ENCODE measurements around the gene ZNF462.
A peak's percentile ranks its signal among the peaks of the same experiment; 100 is the strongest.

The ZNF462 gene

GRCh38 chr9:107018861-107019545 is 156.0 kb downstream of the ZNF462 start:
- WGBS (ENCODE audit: insufficient coverage) = 90% methylated on average over 3 of the region's 5 CpGs
- peaks cover 0 to 4% (median 3%) of the 10 kb centered on the region in 4 experiments for H3K4me1 ChIP-seq (ENCODE audit: control extremely low read depth in 1 of 4, control insufficient read depth in 4 of 4, insufficient read depth in 4 of 4, low read length in 3 of 4)
- H3K36me3 ChIP-seq (ENCODE audit: control insufficient read depth in 4 of 4, insufficient read depth in 4 of 4, low read length in 3 of 4) = no peaks in the 10 kb centered on the region
- ChIA-PET POLR2A (no interaction called here), CTCF (no interaction called here)
- H3K9me3 ChIP-seq (ENCODE audit: control extremely low read depth in 1 of 5, control insufficient read depth in 4 of 5, insufficient read depth in 2 of 5, low read depth in 1 of 5, low read length in 4 of 5) = peaks cover 0 to 12% (median 3%) of the 10 kb centered on the region in 5 experiments
- no peak overlapping the region for H3K27ac ChIP-seq (ENCODE audit: insufficient read depth in 1 of 2, low read depth in 1 of 2, low read length in 2 of 2, poor library complexity in 1 of 2, severe bottlenecking in 2 of 2)
- H3K4me3 ChIP-seq (ENCODE audit: control insufficient read depth in 1 of 7, extremely low read depth in 1 of 7, insufficient read depth in 4 of 7, low read depth in 2 of 7, low read length in 6 of 7) = no peak overlapping the region
- no peak for DNase-seq
- no peaks in the 10 kb centered on the region for H3K27me3 ChIP-seq (replicated peaks in 2 of 5; ENCODE audit: control insufficient read depth in 4 of 5, insufficient read depth in 5 of 5, low read length in 4 of 5)

- Histone ChIP-seq H3K27ac (ENCODE audit: insufficient read depth in 1 of 2, low read depth in 1 of 2, low read length in 2 of 2, poor library complexity in 1 of 2, severe bottlenecking in 2 of 2) (no peak overlapping the region), H3K4me3 (ENCODE audit: control insufficient read depth in 1 of 7, extremely low read depth in 1 of 7, insufficient read depth in 4 of 7, low read depth in 2 of 7, low read length in 6 of 7) (no peak overlapping the region), H3K36me3 (ENCODE audit: control insufficient read depth in 4 of 4, insufficient read depth in 4 of 4, low read length in 3 of 4) (no peaks in the 10 kb centered on the region), H3K9me3 (ENCODE audit: control extremely low read depth in 1 of 5, control insufficient read depth in 4 of 5, insufficient read depth in 2 of 5, low read depth in 1 of 5, low read length in 4 of 5) (peaks cover 0 to 12% (median 3%) of the 10 kb centered on the region in 5 experiments), H3K4me1 (ENCODE audit: control extremely low read depth in 1 of 4, control insufficient read depth in 4 of 4, insufficient read depth in 4 of 4, low read length in 3 of 4) (peaks cover 6 to 14% (median 12%) of the 10 kb centered on the region in 4 experiments), H3K27me3 (replicated peaks in 2 of 5; ENCODE audit: control insufficient read depth in 4 of 5, insufficient read depth in 5 of 5, low read length in 4 of 5) (no peaks in the 10 kb centered on the region)
- 100% methylated on average over 2 of the region's 2 CpGs for WGBS (ENCODE audit: insufficient coverage)
- ChIA-PET POLR2A (no interaction called here), CTCF (no interaction called here)
- no peak for DNase-seq
Observed at GRCh38 chr9:107020040-107020530, 157.1 kb downstream of the ZNF462 start.

GRCh38 chr9:107024193-107024592 is 161.2 kb downstream of the ZNF462 start:
- CTCF ChIA-PET = no interaction called here
- 15% methylated on average over 2 of the region's 2 CpGs for WGBS (ENCODE audit: insufficient coverage)

GRCh38 chr9:107025260-107026035 is 162.5 kb downstream of the ZNF462 start:
- ChIA-PET POLR2A (no interaction called here), CTCF (no interaction called here)
- Histone ChIP-seq H3K36me3 (ENCODE audit: control insufficient read depth in 4 of 4, insufficient read depth in 4 of 4, low read length in 3 of 4) (no peaks in the 10 kb centered on the region), H3K4me1 (ENCODE audit: control extremely low read depth in 1 of 4, control insufficient read depth in 4 of 4, insufficient read depth in 4 of 4, low read length in 3 of 4) (peaks cover 6 to 16% (median 12%) of the 10 kb centered on the region in 4 experiments), H3K27me3 (replicated peaks in 2 of 5; ENCODE audit: control insufficient read depth in 4 of 5, insufficient read depth in 5 of 5, low read length in 4 of 5) (no peaks in the 10 kb centered on the region), H3K27ac (ENCODE audit: insufficient read depth in 1 of 2, low read depth in 1 of 2, low read length in 2 of 2, poor library complexity in 1 of 2, severe bottlenecking in 2 of 2) (no peak overlapping the region), H3K4me3 (ENCODE audit: control insufficient read depth in 1 of 7, extremely low read depth in 1 of 7, insufficient read depth in 4 of 7, low read depth in 2 of 7, low read length in 6 of 7) (no peak overlapping the region), H3K9me3 (ENCODE audit: control extremely low read depth in 1 of 5, control insufficient read depth in 4 of 5, insufficient read depth in 2 of 5, low read depth in 1 of 5, low read length in 4 of 5) (peaks cover 0 to 2% (median 0%) of the 10 kb centered on the region in 5 experiments)
- no peak for DNase-seq
- WGBS (ENCODE audit: insufficient coverage) = 100% methylated on average over 1 of the region's 5 CpGs

More at GRCh38 chr9:107024193-107024592, 161.2 kb downstream of the ZNF462 start:
- Histone ChIP-seq H3K36me3 (ENCODE audit: control insufficient read depth in 4 of 4, insufficient read depth in 4 of 4, low read length in 3 of 4) (no peaks in the 10 kb centered on the region), H3K4me3 (ENCODE audit: control insufficient read depth in 1 of 7, extremely low read depth in 1 of 7, insufficient read depth in 4 of 7, low read depth in 2 of 7, low read length in 6 of 7) (no peak overlapping the region), H3K27me3 (replicated peaks in 2 of 5; ENCODE audit: control insufficient read depth in 4 of 5, insufficient read depth in 5 of 5, low read length in 4 of 5) (no peaks in the 10 kb centered on the region), H3K4me1 (ENCODE audit: control extremely low read depth in 1 of 4, control insufficient read depth in 4 of 4, insufficient read depth in 4 of 4, low read length in 3 of 4) (peaks cover 6 to 16% (median 12%) of the 10 kb centered on the region in 4 experiments), H3K9me3 (ENCODE audit: control extremely low read depth in 1 of 5, control insufficient read depth in 4 of 5, insufficient read depth in 2 of 5, low read depth in 1 of 5, low read length in 4 of 5) (peaks cover 0 to 2% (median 0%) of the 10 kb centered on the region in 5 experiments), H3K27ac (ENCODE audit: insufficient read depth in 1 of 2, low read depth in 1 of 2, low read length in 2 of 2, poor library complexity in 1 of 2, severe bottlenecking in 2 of 2) (no peak overlapping the region)
- POLR2A ChIA-PET = no interaction called here
- DNase-seq = peak; percentile 50 to 91 (median 86)

- Histone ChIP-seq H3K4me1 (ENCODE audit: control extremely low read depth in 1 of 4, control insufficient read depth in 4 of 4, insufficient read depth in 4 of 4, low read length in 3 of 4) (peaks cover 6 to 11% (median 8%) of the 10 kb centered on the region in 4 experiments), H3K4me3 (ENCODE audit: control insufficient read depth in 1 of 7, extremely low read depth in 1 of 7, insufficient read depth in 4 of 7, low read depth in 2 of 7, low read length in 6 of 7) (no peak overlapping the region), H3K27me3 (replicated peaks in 2 of 5; ENCODE audit: control insufficient read depth in 4 of 5, insufficient read depth in 5 of 5, low read length in 4 of 5) (no peaks in the 10 kb centered on the region), H3K27ac (ENCODE audit: insufficient read depth in 1 of 2, low read depth in 1 of 2, low read length in 2 of 2, poor library complexity in 1 of 2, severe bottlenecking in 2 of 2) (no peak overlapping the region), H3K36me3 (ENCODE audit: control insufficient read depth in 4 of 4, insufficient read depth in 4 of 4, low read length in 3 of 4) (no peaks in the 10 kb centered on the region), H3K9me3 (ENCODE audit: control extremely low read depth in 1 of 5, control insufficient read depth in 4 of 5, insufficient read depth in 2 of 5, low read depth in 1 of 5, low read length in 4 of 5) (peaks cover 0 to 3% (median 0%) of the 10 kb centered on the region in 5 experiments)
- WGBS (ENCODE audit: insufficient coverage) = 80% methylated on average over 3 of the region's 3 CpGs
- ChIA-PET POLR2A (no interaction called here), CTCF (no interaction called here)
- no peak for DNase-seq
Observed at GRCh38 chr9:107029146-107029545, 166.2 kb downstream of the ZNF462 start.

- H3K27me3 ChIP-seq (replicated peaks in 2 of 5; ENCODE audit: control insufficient read depth in 4 of 5, insufficient read depth in 5 of 5, low read length in 4 of 5) = no peaks in the 10 kb centered on the region
- ChIA-PET CTCF (no interaction called here), POLR2A (no interaction called here)
- no peaks in the 10 kb centered on the region for H3K36me3 ChIP-seq (ENCODE audit: control insufficient read depth in 4 of 4, insufficient read depth in 4 of 4, low read length in 3 of 4)
- H3K4me1 ChIP-seq (ENCODE audit: control extremely low read depth in 1 of 4, control insufficient read depth in 4 of 4, insufficient read depth in 4 of 4, low read length in 3 of 4) = no peaks in the 10 kb centered on the region
- no peak overlapping the region for H3K27ac ChIP-seq (ENCODE audit: insufficient read depth in 1 of 2, low read depth in 1 of 2, low read length in 2 of 2, poor library complexity in 1 of 2, severe bottlenecking in 2 of 2)
- peaks cover 0 to 3% (median 0%) of the 10 kb centered on the region in 5 experiments for H3K9me3 ChIP-seq (ENCODE audit: control extremely low read depth in 1 of 5, control insufficient read depth in 4 of 5, insufficient read depth in 2 of 5, low read depth in 1 of 5, low read length in 4 of 5)
- H3K4me3 ChIP-seq (ENCODE audit: control insufficient read depth in 1 of 7, extremely low read depth in 1 of 7, insufficient read depth in 4 of 7, low read depth in 2 of 7, low read length in 6 of 7) = no peak overlapping the region
- DNase-seq = no peak
- 100% methylated on average over 3 of the region's 3 CpGs for WGBS (ENCODE audit: insufficient coverage)
Observed at GRCh38 chr9:107033966-107034365, 171.0 kb downstream of the ZNF462 start.

GRCh38 chr9:107034831-107035230 is 171.9 kb downstream of the ZNF462 start:
- ChIA-PET CTCF (no interaction called here), POLR2A (no interaction called here)
- Histone ChIP-seq H3K27ac (ENCODE audit: insufficient read depth in 1 of 2, low read depth in 1 of 2, low read length in 2 of 2, poor library complexity in 1 of 2, severe bottlenecking in 2 of 2) (no peak overlapping the region), H3K4me1 (ENCODE audit: control extremely low read depth in 1 of 4, control insufficient read depth in 4 of 4, insufficient read depth in 4 of 4, low read length in 3 of 4) (no peaks in the 10 kb centered on the region), H3K27me3 (replicated peaks in 2 of 5; ENCODE audit: control insufficient read depth in 4 of 5, insufficient read depth in 5 of 5, low read length in 4 of 5) (peaks cover 0 to 1% (median 0%) of the 10 kb centered on the region in 5 experiments), H3K4me3 (ENCODE audit: control insufficient read depth in 1 of 7, extremely low read depth in 1 of 7, insufficient read depth in 4 of 7, low read depth in 2 of 7, low read length in 6 of 7) (no peak overlapping the region), H3K9me3 (ENCODE audit: control extremely low read depth in 1 of 5, control insufficient read depth in 4 of 5, insufficient read depth in 2 of 5, low read depth in 1 of 5, low read length in 4 of 5) (peaks cover 0 to 3% (median 0%) of the 10 kb centered on the region in 5 experiments), H3K36me3 (ENCODE audit: control insufficient read depth in 4 of 4, insufficient read depth in 4 of 4, low read length in 3 of 4) (no peaks in the 10 kb centered on the region)
- 95% methylated on average over 5 of the region's 5 CpGs for WGBS (ENCODE audit: insufficient coverage)
- no peak for DNase-seq

Measured in common myeloid progenitor, CD34-positive (primary cell).